Measurements from ENCODE around the gene FSD1.

DNA sequence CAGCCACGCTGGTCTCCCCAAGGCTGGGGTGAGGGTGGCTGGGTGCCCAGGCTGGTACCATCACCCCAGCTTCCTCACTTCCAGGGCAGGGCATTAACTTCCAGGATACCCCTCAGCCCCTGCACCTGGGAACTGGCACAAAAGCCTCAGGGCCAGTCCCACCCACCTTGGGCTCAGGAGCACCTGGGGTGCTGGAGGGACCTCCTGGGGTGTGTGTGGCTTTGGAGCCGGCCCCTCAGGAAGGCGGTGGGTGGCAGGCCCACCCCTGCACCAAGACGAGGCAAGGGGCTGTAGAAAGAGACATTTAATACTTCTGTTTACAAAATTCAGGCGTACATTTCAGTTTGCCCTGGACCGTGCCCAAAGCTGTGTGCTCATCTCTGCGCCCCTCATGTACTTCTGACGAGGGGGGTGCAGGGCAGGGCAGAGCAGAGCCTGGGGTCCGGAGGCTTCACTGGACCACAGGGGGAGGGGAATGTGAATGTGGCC, 55.7 kb downstream of the FSD1 start:
- TF ChIP-seq, protein P1, sequence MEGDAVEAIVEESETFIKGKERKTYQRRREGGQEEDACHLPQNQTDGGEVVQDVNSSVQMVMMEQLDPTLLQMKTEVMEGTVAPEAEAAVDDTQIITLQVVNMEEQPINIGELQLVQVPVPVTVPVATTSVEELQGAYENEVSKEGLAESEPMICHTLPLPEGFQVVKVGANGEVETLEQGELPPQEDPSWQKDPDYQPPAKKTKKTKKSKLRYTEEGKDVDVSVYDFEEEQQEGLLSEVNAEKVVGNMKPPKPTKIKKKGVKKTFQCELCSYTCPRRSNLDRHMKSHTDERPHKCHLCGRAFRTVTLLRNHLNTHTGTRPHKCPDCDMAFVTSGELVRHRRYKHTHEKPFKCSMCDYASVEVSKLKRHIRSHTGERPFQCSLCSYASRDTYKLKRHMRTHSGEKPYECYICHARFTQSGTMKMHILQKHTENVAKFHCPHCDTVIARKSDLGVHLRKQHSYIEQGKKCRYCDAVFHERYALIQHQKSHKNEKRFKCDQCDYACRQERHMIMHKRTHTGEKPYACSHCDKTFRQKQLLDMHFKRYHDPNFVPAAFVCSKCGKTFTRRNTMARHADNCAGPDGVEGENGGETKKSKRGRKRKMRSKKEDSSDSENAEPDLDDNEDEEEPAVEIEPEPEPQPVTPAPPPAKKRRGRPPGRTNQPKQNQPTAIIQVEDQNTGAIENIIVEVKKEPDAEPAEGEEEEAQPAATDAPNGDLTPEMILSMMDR (conservative IDR thresholded peaks at IDR 0.05), result no peak
- TF ChIP-seq EZH2 (IDR thresholded peaks at IDR 0.05; ENCODE audit: low read depth), result no peak

Data from PC-9 (cell line).